ENCODE measurements around the gene ABCB1. TPM values are rescaled to one million over a fixed set of nuclear protein-coding genes. Genes with fewer than 3 reads are reported as not detected.

ABCB1 gene
- total RNA-seq, 1 donor, result not detected

GRCh38 chr7:87596136-87596535 lies 4.5 kb downstream of the ABCB1 start:
- Histone ChIP-seq H3K4me3 (ENCODE audit: insufficient read depth, low read length) (no peak overlapping the region), H3K4me2 (ENCODE audit: insufficient read depth, low read length) (no peak overlapping the region), H4K20me1 (ENCODE audit: insufficient read depth, low read length) (no peaks in the 10 kb centered on the region), H3K4me1 (ENCODE audit: insufficient read depth, low read length) (no peaks in the 10 kb centered on the region), H3K9me3 (ENCODE audit: low read depth, low read length) (no peaks in the 10 kb centered on the region), H3K79me2 (ENCODE audit: insufficient read depth, low read length) (no peaks in the 10 kb centered on the region), H3K27ac (ENCODE audit: low read depth, low read length) (no peak overlapping the region), H3K27me3 (ENCODE audit: insufficient read depth, low read length) (peaks cover 3% of the 10 kb centered on the region), H3K36me3 (ENCODE audit: insufficient read depth, low read length) (no peaks in the 10 kb centered on the region), H2AFZ (ENCODE audit: low read length) (no peak overlapping the region)
- no peak for TF ChIP-seq CTCF (IDR thresholded peaks at IDR 0.05; ENCODE audit: extremely low read depth, low read depth, low read length)
- no peak for DNase-seq (ENCODE audit: insufficient read length, low spot score, missing footprints)

- no peaks in the 10 kb centered on the region for H4K20me1 ChIP-seq (ENCODE audit: insufficient read depth, low read length)
- no peak overlapping the region for H3K4me2 ChIP-seq (ENCODE audit: insufficient read depth, low read length)
- H3K4me3 ChIP-seq (ENCODE audit: insufficient read depth, low read length), result no peak overlapping the region
- DNase-seq (ENCODE audit: insufficient read length, low spot score, missing footprints), result no peak
- H3K27me3 ChIP-seq (ENCODE audit: insufficient read depth, low read length), result no peaks in the 10 kb centered on the region
- H3K36me3 ChIP-seq (ENCODE audit: insufficient read depth, low read length), result no peaks in the 10 kb centered on the region
- no peak overlapping the region for H3K27ac ChIP-seq (ENCODE audit: low read depth, low read length)
- no peaks in the 10 kb centered on the region for H3K4me1 ChIP-seq (ENCODE audit: insufficient read depth, low read length)
- H2AFZ ChIP-seq (ENCODE audit: low read length), result no peak overlapping the region
- no peak for TF ChIP-seq CTCF (IDR thresholded peaks at IDR 0.05; ENCODE audit: extremely low read depth, low read depth, low read length)
- H3K9me3 ChIP-seq (ENCODE audit: low read depth, low read length), result no peaks in the 10 kb centered on the region
- H3K79me2 ChIP-seq (ENCODE audit: insufficient read depth, low read length), result no peaks in the 10 kb centered on the region
Observed at GRCh38 chr7:87592300-87592699, 8.4 kb downstream of the ABCB1 start.

- H2AFZ ChIP-seq (ENCODE audit: low read length), result no peak overlapping the region
- no peak for DNase-seq (ENCODE audit: insufficient read length, low spot score, missing footprints)
- no peak for TF ChIP-seq CTCF (IDR thresholded peaks at IDR 0.05; ENCODE audit: extremely low read depth, low read depth, low read length)
- H3K9me3 ChIP-seq (ENCODE audit: low read depth, low read length), result no peaks in the 10 kb centered on the region
- no peak overlapping the region for H3K4me2 ChIP-seq (ENCODE audit: insufficient read depth, low read length)
- H3K27ac ChIP-seq (ENCODE audit: low read depth, low read length), result no peak overlapping the region
- no peaks in the 10 kb centered on the region for H3K79me2 ChIP-seq (ENCODE audit: insufficient read depth, low read length)
- no peak overlapping the region for H3K4me3 ChIP-seq (ENCODE audit: insufficient read depth, low read length)
- H3K4me1 ChIP-seq (ENCODE audit: insufficient read depth, low read length), result no peaks in the 10 kb centered on the region
- H3K27me3 ChIP-seq (ENCODE audit: insufficient read depth, low read length), result no peaks in the 10 kb centered on the region
- no peaks in the 10 kb centered on the region for H3K36me3 ChIP-seq (ENCODE audit: insufficient read depth, low read length)
- H4K20me1 ChIP-seq (ENCODE audit: insufficient read depth, low read length), result no peaks in the 10 kb centered on the region
Observed at GRCh38 chr7:87591211-87591610, 9.5 kb downstream of the ABCB1 start.

- Histone ChIP-seq H3K4me1 (ENCODE audit: insufficient read depth, low read length) (no peaks in the 10 kb centered on the region), H3K27me3 (ENCODE audit: insufficient read depth, low read length) (no peaks in the 10 kb centered on the region), H4K20me1 (ENCODE audit: insufficient read depth, low read length) (no peaks in the 10 kb centered on the region), H3K4me3 (ENCODE audit: insufficient read depth, low read length) (no peak overlapping the region), H3K79me2 (ENCODE audit: insufficient read depth, low read length) (no peaks in the 10 kb centered on the region), H3K27ac (ENCODE audit: low read depth, low read length) (no peak overlapping the region), H3K4me2 (ENCODE audit: insufficient read depth, low read length) (no peak overlapping the region), H3K36me3 (ENCODE audit: insufficient read depth, low read length) (no peaks in the 10 kb centered on the region), H2AFZ (ENCODE audit: low read length) (no peak overlapping the region), H3K9me3 (ENCODE audit: low read depth, low read length) (no peaks in the 10 kb centered on the region)
- DNase-seq (ENCODE audit: insufficient read length, low spot score, missing footprints), result no peak
- no peak for TF ChIP-seq CTCF (IDR thresholded peaks at IDR 0.05; ENCODE audit: extremely low read depth, low read depth, low read length)
Observed at GRCh38 chr7:87590578-87590977, 10.1 kb downstream of the ABCB1 start.

Measured in osteoblast (primary cell).